Esophagus muscularis mucosa (tissue), 4 donors: ENCODE data around the gene OTUD6A. TPM values are rescaled to one million over a fixed set of nuclear protein-coding genes. Genes with fewer than 3 reads are reported as not detected.
"Not testable (repeated sequence)": the region's sequence is repeated elsewhere in the genome, so short reads cannot be mapped to it uniquely, and the experiment has no call there.

Experiments used
- DNase-seq: peaks from one replicate; pipeline ENCODE4 v3.0.0-alpha.2; 2017; ENCODE audit errors: extremely low spot score
- H3K27ac ChIP-seq, 4 donors: fragments of 200-600 bp; sonication (generic); replicated peaks in 1 of 4; 1 replicate in 3 of 4; 2 replicates in 1 of 4; pipeline ENCODE4 v1.5.1; 2016 to 2019; ENCODE audit warnings: mild to moderate bottlenecking in 1 of 4
- H3K27me3 ChIP-seq, 4 donors: fragments of 200-600 bp; sonication (generic); one replicate each; pipeline versions ENCODE4 v1.5.1 to v1.6.0; 2016 to 2019
- H3K36me3 ChIP-seq, 4 donors: fragments of 200-600 bp; sonication (generic); one replicate each; pipeline ENCODE4 v1.5.1; 2016 to 2019
- H3K4me1 ChIP-seq, 4 donors: fragments of 200-600 bp; sonication (generic); one replicate each; pipeline ENCODE4 v1.5.1; 2016 to 2019
- H3K4me3 ChIP-seq, 4 donors: fragments of 200-600 bp; sonication (generic); 1 replicate in 2 of 4; 2 replicates in 2 of 4; pipeline ENCODE4 v1.5.1; 2016 to 2019; ENCODE audit warnings: mild to moderate bottlenecking in 4 of 4, moderate library complexity in 1 of 4
- H3K9me3 ChIP-seq, 4 donors: fragments of 200-600 bp; sonication (generic); 1 replicate in 3 of 4; 2 replicates in 1 of 4; pipeline ENCODE4 v1.5.1; 2016 to 2019
- CTCF ChIP-seq, 3 experiments: fragments of 200-600 bp in 2 of 3; fragments of 450-650 bp in 1 of 3; sonication (generic) in 2 of 3; IDR thresholded peaks; one replicate each; pipeline ENCODE4 v1.5.1; 2017 to 2019; ENCODE audit warnings: antibody characterized with exemption in 3 of 3, mild to moderate bottlenecking in 2 of 3, moderate library complexity in 1 of 3
- EP300 ChIP-seq: sonication (generic); formaldehyde crosslinking; IDR thresholded peaks from one replicate; pipeline ENCODE4 v1.6.1; 2017; ENCODE audit warnings: antibody characterized with exemption
- POLR2A ChIP-seq: fragments of 450-650 bp; IDR thresholded peaks from one replicate; pipeline ENCODE4 v1.6.1; 2017; ENCODE audit warnings: antibody characterized with exemption, moderate library complexity, mild to moderate bottlenecking, low read depth
- POLR2AphosphoS5 ChIP-seq, 2 donors: sonication (generic); formaldehyde crosslinking; IDR thresholded peaks; one replicate each; pipeline ENCODE4 v1.6.1; 2017; ENCODE audit warnings: antibody characterized with exemption in 2 of 2
- WGBS: methylation state at CpG from one replicate; pipeline ENCODE4 v1.1.5; 2018; 5-methylcytosine and 5-hydroxymethylcytosine counted together
- intact Hi-C: fragments of 100-400 bp; cut with DNase I; formaldehyde crosslinking; loops from one replicate; pipeline ENCODE4 v1.15.1; 2023
- total RNA-seq, 4 donors: library from RNA; depleted of rRNA; stranded (reverse); fragments of >200 nt; gene quantifications; one replicate each; pipeline versions ENCODE4 v1.1.0 to v1.2.1, GENCODE V29; 2016

The OTUD6A gene
- total RNA-seq, 4 donors from 2014 or later: not detected

DNA sequence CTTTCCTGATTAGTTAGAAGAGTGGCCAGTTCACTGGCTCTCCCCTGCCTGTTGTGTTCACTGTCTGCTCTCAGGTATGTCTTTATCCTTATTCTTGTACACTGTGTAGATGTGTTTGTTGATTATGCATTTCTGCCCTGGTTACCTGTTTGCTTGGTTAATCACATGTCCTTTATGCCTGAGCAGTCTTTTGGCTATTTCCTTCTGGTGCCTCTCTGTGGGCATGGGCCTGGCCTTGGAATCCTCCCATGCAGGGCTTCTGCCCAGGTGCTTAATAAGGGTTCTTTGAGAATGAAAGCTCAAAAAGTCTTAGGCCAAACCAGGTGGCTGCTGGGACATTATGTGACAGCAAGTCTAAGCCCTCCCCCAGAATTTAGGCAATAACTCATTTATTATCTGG lies 26.5 kb downstream of the OTUD6A start:
- no peaks in the 10 kb centered on the region for H3K27me3 ChIP-seq
- H3K4me1 ChIP-seq: peaks cover 0 to 8% (median 5%) of the 10 kb centered on the region in 4 donors
- H3K4me3 ChIP-seq: no peak overlapping the region
- no peaks in the 10 kb centered on the region for H3K36me3 ChIP-seq
- no peak for TF ChIP-seq EP300
- TF ChIP-seq POLR2A: no peak
- no peak for TF ChIP-seq CTCF (IDR thresholded peaks at IDR 0.05)
- no peak for TF ChIP-seq POLR2AphosphoS5 (IDR thresholded peaks at IDR 0.05)
- intact Hi-C loops: no loop called here
- no peak for DNase-seq
- no peak overlapping the region for H3K27ac ChIP-seq
- no peaks in the 10 kb centered on the region for H3K9me3 ChIP-seq

DNA sequence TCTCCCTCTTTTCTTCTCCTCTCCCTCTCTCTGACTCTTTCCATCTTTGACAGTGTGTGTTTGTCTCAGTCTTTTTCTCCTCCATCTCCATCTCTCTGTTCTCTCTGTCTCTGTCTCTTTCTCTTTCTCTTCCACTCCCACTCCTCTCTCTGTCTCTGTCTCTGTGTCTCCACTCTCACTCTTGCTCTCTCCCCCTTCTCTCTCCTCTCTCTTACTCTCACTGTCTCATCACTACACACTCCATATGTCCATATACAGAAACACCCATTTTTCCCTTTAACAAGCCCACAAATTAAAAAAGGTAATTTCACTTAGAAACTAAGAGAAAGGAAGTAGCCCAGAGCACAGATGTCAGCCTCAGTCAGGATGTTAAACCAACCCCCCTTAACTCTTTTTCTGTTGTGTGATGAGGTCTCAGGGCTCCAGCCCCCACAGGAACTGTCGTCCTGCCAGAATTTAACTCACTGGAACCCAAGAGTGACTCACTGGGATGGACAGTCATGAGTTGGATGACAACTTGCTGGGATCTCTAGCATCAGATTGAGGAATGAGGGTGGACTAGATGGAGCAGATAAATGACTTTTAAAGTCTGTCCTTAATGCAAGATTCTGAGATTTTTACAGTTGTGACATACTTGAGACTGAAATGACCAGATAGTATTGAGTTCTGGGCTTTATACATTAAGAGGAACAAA lies 27.5 kb downstream of the OTUD6A start:
- Histone ChIP-seq H3K27ac (no peak overlapping the region), H3K9me3 (no peaks in the 10 kb centered on the region), H3K36me3 (no peaks in the 10 kb centered on the region), H3K4me3 (no peak overlapping the region), H3K4me1 (peaks cover 0 to 8% (median 5%) of the 10 kb centered on the region in 4 donors), H3K27me3 (no peaks in the 10 kb centered on the region)
- 21% methylated on average over 1 of the region's 1 CpG for WGBS
- intact Hi-C loops: no loop called here
- TF ChIP-seq POLR2A (no peak), POLR2AphosphoS5 (IDR thresholded peaks at IDR 0.05) (no peak), EP300 (no peak), CTCF (IDR thresholded peaks at IDR 0.05) (no peak)
- DNase-seq: no peak

GRCh38 chrX:70092247-70092646 lies 30.0 kb downstream of the OTUD6A start:
- H3K4me1 ChIP-seq: peaks cover 0 to 8% (median 5%) of the 10 kb centered on the region in 4 donors
- H3K27me3 ChIP-seq: no peaks in the 10 kb centered on the region
- no peaks in the 10 kb centered on the region for H3K36me3 ChIP-seq
- DNase-seq: no peak
- intact Hi-C loops: no loop called here
- no peaks in the 10 kb centered on the region for H3K9me3 ChIP-seq
- no peak overlapping the region for H3K4me3 ChIP-seq
- no peak for TF ChIP-seq POLR2AphosphoS5 (IDR thresholded peaks at IDR 0.05)
- H3K27ac ChIP-seq: no peak overlapping the region
- 78% methylated on average over 4 of the region's 4 CpGs for WGBS

GRCh38 chrX:70096052-70096451 lies 33.8 kb downstream of the OTUD6A start:
- no peaks in the 10 kb centered on the region for H3K9me3 ChIP-seq
- 63% methylated on average over 2 of the region's 2 CpGs for WGBS
- no peaks in the 10 kb centered on the region for H3K27me3 ChIP-seq
- H3K4me1 ChIP-seq: no peaks in the 10 kb centered on the region
- no peaks in the 10 kb centered on the region for H3K36me3 ChIP-seq
- H3K4me3 ChIP-seq: no peak overlapping the region
- intact Hi-C loops: loop anchor here (2.0 to 5.0 kb wide), 2 partner anchors 559 to 604 kb away; no protein-coding TSS in a partner anchor
- DNase-seq: no peak
- no peak for TF ChIP-seq CTCF (IDR thresholded peaks at IDR 0.05)
- no peak for TF ChIP-seq POLR2AphosphoS5 (IDR thresholded peaks at IDR 0.05)
- TF ChIP-seq EP300: no peak
- TF ChIP-seq POLR2A: no peak
- no peak overlapping the region for H3K27ac ChIP-seq

- H3K4me3 ChIP-seq: no peak overlapping the region
- intact Hi-C loops: no loop called here
- H3K27me3 ChIP-seq: no peaks in the 10 kb centered on the region
- 36% methylated on average over 2 of the region's 2 CpGs for WGBS
- TF ChIP-seq EP300 (no peak), POLR2A (no peak), CTCF (IDR thresholded peaks at IDR 0.05) (no peak), POLR2AphosphoS5 (IDR thresholded peaks at IDR 0.05) (no peak)
- H3K27ac ChIP-seq: no peak overlapping the region
- no peaks in the 10 kb centered on the region for H3K4me1 ChIP-seq
- no peak for DNase-seq
- H3K36me3 ChIP-seq: no peaks in the 10 kb centered on the region
- H3K9me3 ChIP-seq: no peaks in the 10 kb centered on the region
These were observed 43.0 kb downstream of the OTUD6A start for GRCh38 chrX:70105229-70105628.

- H3K4me1 ChIP-seq, H3K27me3 ChIP-seq, H3K36me3 ChIP-seq, intact Hi-C loops, H3K27ac ChIP-seq, H3K4me3 ChIP-seq, DNase-seq: not testable (repeated sequence)
- peaks cover 0 to 14% (median 5%) of the 10 kb centered on the region in 4 donors for H3K9me3 ChIP-seq
- 91% methylated on average over 4 of the region's 4 CpGs for WGBS
These were observed 49.3 kb downstream of the OTUD6A start for GRCh38 chrX:70111436-70112026.
